GM23338 (cell line): Measurements from ENCODE around the gene EPS8. TPM values are rescaled to one million over a fixed set of nuclear protein-coding genes. Genes with fewer than 3 reads are reported as not detected.

Experiments
- ATAC-seq: fragments of 200-7000 bp; cut with Tn5 transposase; 3 replicates; pipeline ENCODE4 v1.9.1; 2020
- DNase-seq: peaks from one replicate; pipeline ENCODE4 v3.0.0-alpha.2; 2015; ENCODE audit warnings: low spot score
- H2AFZ ChIP-seq: fragments of 200-600 bp; sonication (generic); 2 replicates; pipeline ENCODE4 v1.8.0; 2016; ENCODE audit warnings: antibody characterized with exemption, mild to moderate bottlenecking, moderate library complexity
- H3F3A ChIP-seq: fragments of 200-600 bp; sonication (generic); replicated peaks from 2 replicates; pipeline ENCODE4 v1.8.0; 2017; ENCODE audit warnings: antibody characterized with exemption, mixed run types, low read depth
- H3K27ac ChIP-seq: fragments of 200-600 bp; sonication (generic); 2 replicates; pipeline ENCODE4 v1.6.1; 2016; ENCODE audit warnings: low read depth
- H3K27me3 ChIP-seq: fragments of 200-600 bp; sonication (generic); 2 replicates; pipeline ENCODE4 v1.8.0; 2016; ENCODE audit warnings: mild to moderate bottlenecking, mixed run types, moderate library complexity; ENCODE audit not compliant: insufficient read depth
- H3K36me3 ChIP-seq: fragments of 200-600 bp; sonication (generic); 2 replicates; pipeline ENCODE4 v1.8.0; 2016; ENCODE audit warnings: mild to moderate bottlenecking; ENCODE audit not compliant: insufficient read depth
- H3K4me1 ChIP-seq: fragments of 200-600 bp; sonication (generic); 2 replicates; pipeline ENCODE4 v1.8.0; 2016; ENCODE audit warnings: mild to moderate bottlenecking, moderate library complexity; ENCODE audit not compliant: insufficient read depth
- H3K4me2 ChIP-seq: fragments of 200-600 bp; sonication (generic); 2 replicates; pipeline ENCODE4 v1.7.1; 2017; ENCODE audit warnings: mixed run types
- H3K4me3 ChIP-seq: fragments of 200-600 bp; sonication (generic); 2 replicates; pipeline ENCODE4 v1.6.1; 2016; ENCODE audit warnings: mixed run types
- H3K79me2 ChIP-seq: fragments of 200-600 bp; sonication (generic); replicated peaks from 2 replicates; pipeline ENCODE4 v1.8.0; 2017; ENCODE audit warnings: mild to moderate bottlenecking; ENCODE audit not compliant: insufficient read depth
- H3K9me2 ChIP-seq: fragments of 200-600 bp; sonication (generic); 2 replicates; pipeline ENCODE4 v1.8.0; 2017; ENCODE audit not compliant: insufficient read depth
- H4K20me1 ChIP-seq: fragments of 200-600 bp; sonication (generic); replicated peaks from 2 replicates; pipeline ENCODE4 v1.8.0; 2017; ENCODE audit warnings: mild to moderate bottlenecking; ENCODE audit not compliant: insufficient read depth
- H3K27ac Mint-ChIP-seq: 2 replicates; pipeline ENCODE4 v1.8.0; 2020; ENCODE audit warnings: inconsistent platforms, mild to moderate bottlenecking, moderate library complexity, mixed read lengths
- H3K27me3 Mint-ChIP-seq: 3 replicates; pipeline ENCODE4 v1.8.0; 2022; ENCODE audit warnings: low read depth, mild to moderate bottlenecking, moderate library complexity, mixed read lengths, inconsistent platforms; ENCODE audit not compliant: insufficient read depth, poor library complexity
- H3K36me3 Mint-ChIP-seq: 3 replicates; pipeline ENCODE4 v1.8.0; 2021; ENCODE audit warnings: low read depth, mild to moderate bottlenecking, inconsistent platforms, moderate library complexity, mixed read lengths
- H3K4me1 Mint-ChIP-seq: 3 replicates; pipeline ENCODE4 v1.8.0; 2020; ENCODE audit warnings: mild to moderate bottlenecking, inconsistent platforms, mixed read lengths
- H3K4me3 Mint-ChIP-seq: 3 replicates; pipeline ENCODE4 v1.8.0; 2021; ENCODE audit warnings: moderate library complexity, mild to moderate bottlenecking, inconsistent platforms, mixed read lengths
- H3K9me3 Mint-ChIP-seq: 3 replicates; pipeline ENCODE4 v1.8.0; 2020; ENCODE audit warnings: moderate library complexity, mild to moderate bottlenecking, inconsistent platforms, mixed read lengths
- CREB1 ChIP-seq: fragments of 250-450 bp; sonication (Bioruptor Pico); IDR thresholded peaks from 2 replicates; pipeline ENCODE4 v1.5.0; 2020; ENCODE audit warnings: low read depth, mild to moderate bottlenecking, moderate library complexity
- EZH2 ChIP-seq: fragments of 200-600 bp; sonication (generic); IDR thresholded peaks from one replicate; pipeline ENCODE4 v1.8.0; 2017; ENCODE audit warnings: antibody characterized with exemption, mild to moderate bottlenecking, low read depth; ENCODE audit not compliant: unreplicated experiment
- EZH2phosphoT487 ChIP-seq: fragments of 200-600 bp; sonication (generic); IDR thresholded peaks from one replicate; pipeline ENCODE4 v1.8.1; 2018; ENCODE audit warnings: antibody characterized with exemption; ENCODE audit not compliant: unreplicated experiment
- JUNB ChIP-seq: IDR thresholded peaks from one replicate; pipeline ENCODE4 v1.6.1; 2016; ENCODE audit warnings: antibody characterized with exemption; ENCODE audit not compliant: unreplicated experiment
- NANOG ChIP-seq: IDR thresholded peaks from 2 replicates; pipeline ENCODE4 v1.6.1; 2016; ENCODE audit warnings: antibody characterized with exemption, borderline replicate concordance
- POLR2AphosphoS5 ChIP-seq: IDR thresholded peaks from 2 replicates; pipeline ENCODE4 v1.6.1; 2016; ENCODE audit warnings: antibody characterized with exemption, low read depth
- REST ChIP-seq: IDR thresholded peaks from one replicate; pipeline ENCODE4 v1.6.1; 2018; ENCODE audit warnings: antibody characterized with exemption; ENCODE audit not compliant: unreplicated experiment
- STAT1 ChIP-seq: IDR thresholded peaks from one replicate; pipeline ENCODE4 v1.6.1; 2016; ENCODE audit warnings: antibody characterized with exemption; ENCODE audit not compliant: unreplicated experiment
- ZNF114 ChIP-seq: fragments of 250-450 bp; sonication (Bioruptor Pico); IDR thresholded peaks from 2 replicates; pipeline ENCODE4 v1.5.0; 2020; ENCODE audit warnings: mild to moderate bottlenecking, moderate library complexity
- ZNF331 ChIP-seq: fragments of 250-450 bp; sonication (Bioruptor Pico); IDR thresholded peaks from 2 replicates; pipeline ENCODE4 v1.5.0; 2020; ENCODE audit warnings: low read depth, mild to moderate bottlenecking, moderate library complexity
- ZNF462 ChIP-seq: fragments of 250-450 bp; sonication (Bioruptor Pico); IDR thresholded peaks from 2 replicates; pipeline ENCODE4 v1.5.0; 2020; ENCODE audit warnings: mild to moderate bottlenecking, moderate library complexity
- polyA plus RNA-seq: library from polyadenylated mRNA; unstranded; fragments of >200 nt; fragmentation: Nextera tagmentation; extraction: Ambion mirVana; gene quantifications from 2 replicates; pipeline ENCODE4 v1.2.1, GENCODE V29; 2016
- total RNA-seq: library from RNA; depleted of rRNA; stranded (reverse); fragments of >200 nt; shearing (Covaris generic); gene quantifications from 2 replicates; pipeline ENCODE4 v1.2.3, GENCODE V29; 2014
- TF ChIP-seq, protein P1 (sequence below), 2 experiments: fragments of 200-600 bp in 1 of 2; sonication (generic) in 1 of 2; conservative IDR thresholded peaks; 2 replicates each; pipeline versions ENCODE4 v1.5.1 to v1.6.1; 2016 to 2017; ENCODE audit warnings: antibody characterized with exemption in 2 of 2, low read depth in 2 of 2, mild to moderate bottlenecking in 2 of 2, moderate library complexity in 1 of 2
- TF ChIP-seq, protein P2 (sequence below): IDR thresholded peaks from 2 replicates; pipeline ENCODE4 v1.6.1; 2016; ENCODE audit warnings: antibody characterized with exemption

Gene EPS8
- total and polyA plus RNA-seq, 2 experiments from 2014 or later, result 3.5 to 5.4 TPM

DNA sequence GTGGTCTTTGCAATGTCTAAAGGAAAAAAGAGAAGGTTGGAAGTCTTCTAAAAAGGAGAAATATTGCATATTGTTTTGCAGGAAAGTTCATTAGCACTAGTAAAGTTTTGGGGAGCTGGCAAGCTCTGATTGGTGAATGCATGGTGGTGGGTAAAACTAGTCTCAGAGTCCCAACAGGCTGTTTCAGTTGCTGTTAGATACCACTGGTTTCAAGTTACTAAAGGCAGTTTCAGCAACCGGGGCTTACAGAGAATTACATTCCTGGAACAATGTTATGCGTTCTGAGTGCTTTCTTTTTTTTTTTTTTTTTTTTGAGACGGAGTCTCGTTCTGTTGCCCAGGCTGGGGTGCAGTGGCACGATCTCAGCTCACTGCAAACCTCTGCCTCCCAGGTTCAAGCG, 208.2 kb downstream of the EPS8 start:
- Histone ChIP-seq H3K36me3 (no peaks in the 10 kb centered on the region), H4K20me1 (no peaks in the 10 kb centered on the region), H3K4me1 (no peaks in the 10 kb centered on the region), H3K9me2 (no peaks in the 10 kb centered on the region), H3F3A (no peaks in the 10 kb centered on the region), H3K27ac (no peak overlapping the region), H2AFZ (peak overlapping the region; percentile 69; the same call in 1 of the 2 replicates), H3K79me2 (no peaks in the 10 kb centered on the region), H3K4me3 (no peak overlapping the region), H3K27me3 (no peaks in the 10 kb centered on the region), H3K4me2 (no peak overlapping the region)
- Mint-ChIP-seq H3K36me3 (peaks cover 6% of the 10 kb centered on the region), H3K27ac (0 out of 2 replicates have a peak overlapping the region, but pooled peaks have one; percentile 24), H3K27me3 (peaks cover 3% of the 10 kb centered on the region), H3K9me3 (peaks cover 12% of the 10 kb centered on the region), H3K4me3 (no peak overlapping the region), H3K4me1 (peaks cover 3% of the 10 kb centered on the region)
- DNase-seq (peak; percentile 48), ATAC-seq (peak; percentile 41; the same call in 2 of the 3 replicates)
- TF ChIP-seq, protein P1, sequence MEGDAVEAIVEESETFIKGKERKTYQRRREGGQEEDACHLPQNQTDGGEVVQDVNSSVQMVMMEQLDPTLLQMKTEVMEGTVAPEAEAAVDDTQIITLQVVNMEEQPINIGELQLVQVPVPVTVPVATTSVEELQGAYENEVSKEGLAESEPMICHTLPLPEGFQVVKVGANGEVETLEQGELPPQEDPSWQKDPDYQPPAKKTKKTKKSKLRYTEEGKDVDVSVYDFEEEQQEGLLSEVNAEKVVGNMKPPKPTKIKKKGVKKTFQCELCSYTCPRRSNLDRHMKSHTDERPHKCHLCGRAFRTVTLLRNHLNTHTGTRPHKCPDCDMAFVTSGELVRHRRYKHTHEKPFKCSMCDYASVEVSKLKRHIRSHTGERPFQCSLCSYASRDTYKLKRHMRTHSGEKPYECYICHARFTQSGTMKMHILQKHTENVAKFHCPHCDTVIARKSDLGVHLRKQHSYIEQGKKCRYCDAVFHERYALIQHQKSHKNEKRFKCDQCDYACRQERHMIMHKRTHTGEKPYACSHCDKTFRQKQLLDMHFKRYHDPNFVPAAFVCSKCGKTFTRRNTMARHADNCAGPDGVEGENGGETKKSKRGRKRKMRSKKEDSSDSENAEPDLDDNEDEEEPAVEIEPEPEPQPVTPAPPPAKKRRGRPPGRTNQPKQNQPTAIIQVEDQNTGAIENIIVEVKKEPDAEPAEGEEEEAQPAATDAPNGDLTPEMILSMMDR (conservative IDR thresholded peaks at IDR 0.05; ENCODE audit: low read depth in 2 of 2), result no peak
- TF ChIP-seq EZH2phosphoT487 (no peak), ZNF331 (CRISPR knock-in tag) (no peak), CREB1 (CRISPR knock-in tag) (no peak), NANOG (no peak), ZNF114 (no peak), REST (no peak), EZH2 (no peak), ZNF462 (CRISPR knock-in tag) (no peak), POLR2AphosphoS5 (no peak), STAT1 (no peak), JUNB (no peak)
- TF ChIP-seq, protein P2, sequence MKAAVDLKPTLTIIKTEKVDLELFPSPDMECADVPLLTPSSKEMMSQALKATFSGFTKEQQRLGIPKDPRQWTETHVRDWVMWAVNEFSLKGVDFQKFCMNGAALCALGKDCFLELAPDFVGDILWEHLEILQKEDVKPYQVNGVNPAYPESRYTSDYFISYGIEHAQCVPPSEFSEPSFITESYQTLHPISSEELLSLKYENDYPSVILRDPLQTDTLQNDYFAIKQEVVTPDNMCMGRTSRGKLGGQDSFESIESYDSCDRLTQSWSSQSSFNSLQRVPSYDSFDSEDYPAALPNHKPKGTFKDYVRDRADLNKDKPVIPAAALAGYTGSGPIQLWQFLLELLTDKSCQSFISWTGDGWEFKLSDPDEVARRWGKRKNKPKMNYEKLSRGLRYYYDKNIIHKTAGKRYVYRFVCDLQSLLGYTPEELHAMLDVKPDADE, result no peak
